IPS-18c (cell line): ENCODE results near the gene CEP57L1.
"Not testable (repeated sequence)": the region's sequence is repeated elsewhere in the genome, so short reads cannot be mapped to it uniquely, and the experiment has no call there.

Experiments
- H3K4me3 ChIP-seq: 2 replicates; pipeline ENCODE4 v1.7.0; 2013; ENCODE audit warnings: low read depth, mild to moderate bottlenecking, low read length, moderate library complexity; ENCODE audit not compliant: insufficient read depth
- H3K9me3 ChIP-seq: one replicate; pipeline ENCODE4 v1.6.1; 2013; ENCODE audit warnings: mild to moderate bottlenecking, low read length, moderate library complexity; ENCODE audit not compliant: control insufficient read depth, insufficient read depth

Gene CEP57L1

GRCh38 chr6:109093732-109094415 is 1.4 kb upstream of the CEP57L1 start:
- H3K4me3 ChIP-seq, result peak overlapping the region; percentile 67
- H3K9me3 ChIP-seq, result no peaks in the 10 kb centered on the region

DNA sequence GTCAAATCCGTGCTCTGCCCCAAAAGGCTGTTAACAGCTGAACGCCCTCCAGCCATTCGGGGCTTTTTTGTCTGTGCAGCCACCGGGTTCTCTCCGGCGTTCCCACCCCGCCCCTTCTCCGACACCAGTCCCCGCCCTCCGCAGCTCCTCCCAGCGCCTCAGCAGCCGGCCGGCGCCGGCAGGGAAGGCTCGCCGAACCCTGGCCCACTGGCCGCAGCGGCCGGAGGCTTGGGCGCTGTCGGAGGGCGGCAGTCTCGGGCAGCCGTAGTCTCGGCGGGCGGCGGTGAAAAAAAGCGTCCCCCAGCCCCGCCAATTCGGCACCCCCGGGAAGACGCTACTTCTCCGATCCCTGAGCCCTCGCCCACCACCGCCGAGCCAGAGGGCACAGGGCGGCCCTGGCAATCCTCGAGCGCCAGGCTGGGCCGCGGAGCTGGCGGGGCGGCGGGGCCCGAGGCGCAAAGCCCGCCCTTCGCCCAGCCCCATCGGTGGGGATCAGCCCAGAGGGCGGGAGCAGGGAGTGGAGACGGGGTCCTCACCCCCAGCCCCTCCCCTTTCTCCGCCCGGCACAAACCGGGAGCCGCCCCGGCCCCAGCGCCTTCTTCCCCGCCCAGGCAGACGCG is 781 bp upstream of the CEP57L1 start, which contains the start of gene SESN1:
Gene SESN1 (minus strand): TSS at position 431 of the 620 bp plus-strand sequence. CDS start 773 bp downstream, outside the sequence.
- H3K9me3 ChIP-seq, result no peaks in the 10 kb centered on the region
- peak within 1 kb of the TSS; percentile 67 for H3K4me3 ChIP-seq

- no peaks in the 10 kb centered on the region for H3K9me3 ChIP-seq
Measured at GRCh38 chr6:109095835-109096084, 453 bp downstream of the CEP57L1 start.

GRCh38 chr6:109096208-109096607 is 901 bp downstream of the CEP57L1 start:
- no peaks in the 10 kb centered on the region for H3K9me3 ChIP-seq
- H3K4me3 ChIP-seq, result peak overlapping the region; percentile 67; the same call in 1 of the 2 replicates

More at GRCh38 chr6:109095835-109096084, 453 bp downstream of the CEP57L1 start:
- peak overlapping the region; percentile 67 for H3K4me3 ChIP-seq

GRCh38 chr6:109097661-109098060 is 2.4 kb downstream of the CEP57L1 start:
- no peaks in the 10 kb centered on the region for H3K9me3 ChIP-seq
- no peak overlapping the region for H3K4me3 ChIP-seq

DNA sequence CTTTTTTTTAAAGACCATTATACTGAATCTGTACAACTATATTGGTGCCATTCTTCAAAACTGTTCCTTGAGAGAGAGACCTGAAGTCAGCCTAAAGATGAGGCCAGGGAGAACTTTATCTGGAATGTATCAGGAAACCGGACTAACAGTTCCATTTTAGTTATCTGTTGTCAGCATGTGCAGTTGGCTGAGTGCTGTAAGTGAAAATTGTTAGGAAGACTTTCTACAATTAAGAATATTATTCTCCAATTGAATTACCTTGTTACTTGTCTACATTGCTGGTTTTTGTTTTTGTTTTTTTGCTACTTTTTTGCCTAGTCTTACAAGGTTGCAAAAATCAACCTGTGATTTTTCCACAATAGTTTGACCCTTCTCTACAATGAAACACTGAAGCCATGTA is 7.5 kb downstream of the CEP57L1 start:
- no peaks in the 10 kb centered on the region for H3K9me3 ChIP-seq
- no peak overlapping the region for H3K4me3 ChIP-seq

DNA sequence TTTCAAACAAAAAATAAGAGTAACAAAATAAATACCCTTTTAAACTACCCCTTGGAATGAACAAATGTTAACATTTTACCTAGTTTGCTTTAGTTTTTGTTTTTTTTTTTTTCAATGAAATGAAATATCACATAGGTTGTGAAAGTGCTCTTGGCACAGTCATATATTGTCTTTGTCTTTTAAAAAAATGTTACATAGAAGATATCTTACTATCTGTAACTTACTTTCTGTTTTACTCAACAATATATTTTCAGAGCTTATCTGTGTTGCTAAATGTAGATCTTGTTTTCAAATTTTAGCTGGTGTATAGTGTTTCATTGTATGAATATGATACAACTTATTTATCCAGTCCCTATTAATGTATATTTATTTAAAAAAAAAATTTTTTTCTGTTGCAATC is 8.6 kb downstream of the CEP57L1 start:
- no peaks in the 10 kb centered on the region for H3K9me3 ChIP-seq
- H3K4me3 ChIP-seq, result no peak overlapping the region

- no peak overlapping the region for H3K4me3 ChIP-seq
- no peaks in the 10 kb centered on the region for H3K9me3 ChIP-seq
Measured at GRCh38 chr6:109104512-109104911, 9.2 kb downstream of the CEP57L1 start.

- Histone ChIP-seq H3K9me3 (no peaks in the 10 kb centered on the region), H3K4me3 (no peak overlapping the region)
Measured at GRCh38 chr6:109105681-109106080, 10.4 kb downstream of the CEP57L1 start.

DNA sequence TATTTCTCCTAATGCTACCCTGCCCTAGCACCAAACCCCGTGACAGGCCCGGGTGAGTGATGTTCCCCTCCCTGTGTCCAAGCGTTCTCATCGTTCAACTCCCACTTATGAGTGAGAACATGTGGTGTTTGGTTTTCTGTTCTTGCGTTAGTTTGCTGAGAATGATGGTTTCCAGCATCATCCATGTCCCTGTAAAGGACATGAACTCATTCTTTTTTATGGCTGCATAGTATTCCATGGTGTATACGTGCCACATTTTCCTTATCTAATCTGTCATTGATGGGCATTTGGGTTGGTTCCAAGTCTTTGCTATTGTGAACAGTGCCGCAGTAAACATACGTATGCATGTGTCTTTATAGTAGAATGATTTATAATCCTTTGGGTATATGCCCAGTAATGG is 14.4 kb downstream of the CEP57L1 start:
- not testable (repeated sequence) for H3K9me3 ChIP-seq, H3K4me3 ChIP-seq

- not testable (repeated sequence) for H3K9me3 ChIP-seq, H3K4me3 ChIP-seq
Measured at GRCh38 chr6:109112663-109113062, 17.4 kb downstream of the CEP57L1 start.

DNA sequence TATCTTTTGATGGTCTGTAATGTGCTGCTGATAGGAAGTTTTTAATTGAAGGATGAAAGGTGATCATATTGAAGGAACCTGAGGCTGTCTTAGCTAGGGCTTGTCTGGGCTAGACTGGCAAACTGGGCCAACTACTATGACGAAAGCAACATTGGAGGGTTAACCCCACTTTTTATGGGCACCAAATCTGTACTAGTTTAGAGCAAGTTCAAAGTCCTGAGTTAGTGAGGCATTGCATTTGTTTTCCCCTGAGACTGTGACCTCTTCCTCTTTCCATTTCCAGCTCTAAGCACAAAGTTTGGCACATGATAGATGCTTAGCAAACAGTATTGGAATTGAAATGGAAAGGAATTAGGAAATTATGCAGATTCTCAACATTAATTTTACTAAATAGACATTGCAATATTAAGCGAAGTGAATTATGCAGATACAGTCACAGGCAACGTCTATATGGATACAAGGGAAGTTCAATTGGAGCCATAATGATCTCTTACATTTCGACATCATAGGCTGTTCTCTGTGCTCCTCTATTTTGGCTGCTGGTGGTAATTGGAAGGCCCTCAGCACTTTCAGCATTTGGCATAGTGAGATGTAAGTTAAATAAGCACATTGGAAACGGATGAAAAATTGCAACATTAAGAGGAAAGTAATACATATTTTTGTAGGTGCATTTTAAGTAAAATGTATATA is 22.2 kb downstream of the CEP57L1 start:
- Histone ChIP-seq H3K4me3 (no peak overlapping the region), H3K9me3 (no peaks in the 10 kb centered on the region)

DNA sequence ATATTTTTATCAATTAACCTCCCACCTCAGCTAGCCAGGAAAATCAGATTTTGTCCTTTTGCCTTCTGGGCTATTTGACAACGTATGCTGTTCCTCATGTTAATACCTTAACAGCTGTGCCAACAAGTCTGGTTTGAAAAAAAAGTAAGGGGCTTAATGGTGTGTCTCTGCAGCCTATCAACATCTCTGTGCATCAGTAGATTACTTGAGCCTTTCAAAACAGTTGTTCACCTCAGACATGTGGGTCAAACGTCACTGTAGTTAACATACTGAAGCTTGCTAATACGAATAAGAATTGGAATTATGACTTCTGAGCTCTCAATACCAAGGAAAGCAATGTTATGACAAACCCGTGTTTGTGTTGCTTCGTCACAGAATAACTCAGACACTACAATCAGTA is 23.0 kb downstream of the CEP57L1 start:
- no peaks in the 10 kb centered on the region for H3K9me3 ChIP-seq
- no peak overlapping the region for H3K4me3 ChIP-seq

DNA sequence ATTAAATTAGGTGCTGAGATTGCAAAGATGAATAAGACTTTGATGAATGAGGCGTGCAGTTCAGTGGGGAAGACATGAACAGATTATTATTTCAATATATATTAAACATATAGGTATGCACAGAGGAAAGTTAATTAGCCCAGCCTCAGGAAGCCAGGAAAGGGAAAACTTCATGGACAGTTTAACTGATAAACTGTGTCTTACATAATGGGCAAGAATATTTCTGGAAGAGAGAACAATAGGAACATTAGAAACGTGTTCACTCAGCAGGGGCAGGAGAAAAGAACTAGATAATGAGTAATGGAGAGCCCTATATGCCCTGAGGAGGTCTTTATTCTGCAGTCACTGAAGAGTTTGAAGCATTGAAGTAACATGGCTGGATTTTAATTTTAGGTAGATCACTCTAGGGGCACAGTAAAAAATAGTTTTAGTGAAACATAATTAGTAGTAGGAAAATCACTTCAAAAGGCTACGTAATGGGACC is 23.6 kb downstream of the CEP57L1 start:
- H3K4me3 ChIP-seq, result no peak overlapping the region
- no peaks in the 10 kb centered on the region for H3K9me3 ChIP-seq

DNA sequence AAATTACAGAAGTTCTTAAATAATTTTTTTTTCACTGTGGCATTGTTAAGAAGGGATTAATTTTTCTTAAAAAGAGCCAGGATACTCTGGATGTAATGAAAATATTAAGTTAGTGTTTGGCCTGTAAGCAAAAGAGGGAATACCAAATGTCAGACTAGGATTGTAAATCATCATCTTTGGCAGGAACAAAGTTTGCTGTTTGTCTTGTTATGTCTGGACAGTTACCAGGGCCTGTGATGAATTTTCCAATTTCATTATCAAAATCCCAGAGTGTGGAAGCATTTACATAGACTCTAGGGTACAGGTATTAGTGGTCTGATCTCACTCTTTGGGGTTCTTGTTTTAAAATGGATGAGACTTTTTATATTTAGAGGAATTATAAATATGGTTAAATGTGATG is 26.1 kb downstream of the CEP57L1 start:
- H3K4me3 ChIP-seq, result no peak overlapping the region

GRCh38 chr6:109124219-109124618 is 28.9 kb downstream of the CEP57L1 start:
- no peak overlapping the region for H3K4me3 ChIP-seq
- no peaks in the 10 kb centered on the region for H3K9me3 ChIP-seq

More for the DNA sequence above, 26.1 kb downstream of the CEP57L1 start:
- H3K9me3 ChIP-seq, result no peaks in the 10 kb centered on the region

DNA sequence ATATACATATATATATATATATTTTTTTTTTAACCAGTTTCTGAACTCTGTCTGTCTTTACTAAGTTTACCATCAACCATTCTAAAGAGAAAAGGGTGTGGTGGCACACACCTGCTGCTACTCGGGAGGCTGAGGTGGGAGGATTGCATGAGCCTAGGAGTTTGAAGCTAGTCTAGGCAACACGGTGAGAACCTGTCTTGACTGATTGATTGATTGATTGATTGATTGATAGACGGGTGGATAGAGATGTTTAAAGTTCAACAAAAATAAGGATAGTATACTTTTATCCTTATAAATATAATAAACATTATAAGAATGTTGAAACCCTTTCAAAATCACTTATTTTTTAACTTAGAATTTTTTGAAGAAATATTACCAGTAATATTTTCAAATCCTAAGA is 30.2 kb downstream of the CEP57L1 start:
- no peak overlapping the region for H3K4me3 ChIP-seq

GRCh38 chr6:109130065-109130464 is 34.8 kb downstream of the CEP57L1 start:
- Histone ChIP-seq H3K9me3 (no peaks in the 10 kb centered on the region), H3K4me3 (no peak overlapping the region)

More for the DNA sequence above, 30.2 kb downstream of the CEP57L1 start:
- H3K9me3 ChIP-seq, result no peaks in the 10 kb centered on the region
